ENCODE data around the gene MAGEA4.

Gene MAGEA4

GRCh38 chrX:151923648-151924047 is 11.0 kb downstream of the MAGEA4 start:
- no peak for DNase-seq
- Histone ChIP-seq H3K9me2 (replicated peaks; ENCODE audit: insufficient read depth, low read length) (no peaks in the 10 kb centered on the region), H3K27ac (ENCODE audit: low read length) (no peak overlapping the region), H3K36me3 (replicated peaks; ENCODE audit: insufficient read depth, low read length) (no peaks in the 10 kb centered on the region), H3K79me2 (ENCODE audit: low read length) (no peaks in the 10 kb centered on the region), H3K4me3 (ENCODE audit: low read length) (no peak overlapping the region), H3K9ac (ENCODE audit: low read length) (no peak overlapping the region), H3K9me3 (replicated peaks; ENCODE audit: insufficient read depth, low read length) (no peaks in the 10 kb centered on the region), H3K27me3 (replicated peaks; ENCODE audit: insufficient read depth, low read length) (no peaks in the 10 kb centered on the region), H3F3A (ENCODE audit: insufficient read depth, low read length) (no peaks in the 10 kb centered on the region), H2AFZ (ENCODE audit: low read length) (no peak overlapping the region), H3K4me1 (ENCODE audit: low read length) (no peaks in the 10 kb centered on the region), H4K20me1 (ENCODE audit: insufficient read depth, low read length) (no peaks in the 10 kb centered on the region), H3K4me2 (ENCODE audit: low read depth, low read length) (no peak overlapping the region)
- TF ChIP-seq EZH2 (optimal IDR thresholded peaks at IDR 0.05; ENCODE audit: low read depth, low read length) (no peak), EZH2phosphoT487 (IDR thresholded peaks at IDR 0.05; ENCODE audit: low read length) (no peak), CTCF (IDR thresholded peaks at IDR 0.05; ENCODE audit: low read length) (no peak)

GRCh38 chrX:151929126-151929525 is 16.4 kb downstream of the MAGEA4 start:
- H4K20me1 ChIP-seq (ENCODE audit: insufficient read depth, low read length) = no peaks in the 10 kb centered on the region
- no peaks in the 10 kb centered on the region for H3F3A ChIP-seq (ENCODE audit: insufficient read depth, low read length)
- no peaks in the 10 kb centered on the region for H3K9me2 ChIP-seq (replicated peaks; ENCODE audit: insufficient read depth, low read length)
- no peaks in the 10 kb centered on the region for H3K79me2 ChIP-seq (ENCODE audit: low read length)
- no peaks in the 10 kb centered on the region for H3K36me3 ChIP-seq (replicated peaks; ENCODE audit: insufficient read depth, low read length)
- H2AFZ ChIP-seq (ENCODE audit: low read length) = no peak overlapping the region
- no peaks in the 10 kb centered on the region for H3K4me1 ChIP-seq (ENCODE audit: low read length)
- H3K9ac ChIP-seq (ENCODE audit: low read length) = no peak overlapping the region
- no peak overlapping the region for H3K4me2 ChIP-seq (ENCODE audit: low read depth, low read length)
- TF ChIP-seq EZH2phosphoT487 (IDR thresholded peaks at IDR 0.05; ENCODE audit: low read length) (no peak), CTCF (IDR thresholded peaks at IDR 0.05; ENCODE audit: low read length) (no peak), EZH2 (optimal IDR thresholded peaks at IDR 0.05; ENCODE audit: low read depth, low read length) (no peak)
- H3K27me3 ChIP-seq (replicated peaks; ENCODE audit: insufficient read depth, low read length) = no peaks in the 10 kb centered on the region
- H3K9me3 ChIP-seq (replicated peaks; ENCODE audit: insufficient read depth, low read length) = no peaks in the 10 kb centered on the region
- no peak overlapping the region for H3K27ac ChIP-seq (ENCODE audit: low read length)
- DNase-seq = no peak
- no peak overlapping the region for H3K4me3 ChIP-seq (ENCODE audit: low read length)

GRCh38 chrX:151935358-151935757 is 22.7 kb downstream of the MAGEA4 start:
- no peaks in the 10 kb centered on the region for H3K9me2 ChIP-seq (replicated peaks; ENCODE audit: insufficient read depth, low read length)
- no peaks in the 10 kb centered on the region for H3K9me3 ChIP-seq (replicated peaks; ENCODE audit: insufficient read depth, low read length)
- H3K4me3 ChIP-seq (ENCODE audit: low read length) = no peak overlapping the region
- H3K4me2 ChIP-seq (ENCODE audit: low read depth, low read length) = no peak overlapping the region
- TF ChIP-seq EZH2phosphoT487 (IDR thresholded peaks at IDR 0.05; ENCODE audit: low read length) (no peak), EZH2 (optimal IDR thresholded peaks at IDR 0.05; ENCODE audit: low read depth, low read length) (no peak), CTCF (IDR thresholded peaks at IDR 0.05; ENCODE audit: low read length) (no peak)
- no peaks in the 10 kb centered on the region for H3K36me3 ChIP-seq (replicated peaks; ENCODE audit: insufficient read depth, low read length)
- H3F3A ChIP-seq (ENCODE audit: insufficient read depth, low read length) = no peaks in the 10 kb centered on the region
- no peak overlapping the region for H3K27ac ChIP-seq (ENCODE audit: low read length)
- no peaks in the 10 kb centered on the region for H3K27me3 ChIP-seq (replicated peaks; ENCODE audit: insufficient read depth, low read length)
- DNase-seq = no peak
- H3K4me1 ChIP-seq (ENCODE audit: low read length) = no peaks in the 10 kb centered on the region
- no peaks in the 10 kb centered on the region for H3K79me2 ChIP-seq (ENCODE audit: low read length)
- no peak overlapping the region for H2AFZ ChIP-seq (ENCODE audit: low read length)
- no peaks in the 10 kb centered on the region for H4K20me1 ChIP-seq (ENCODE audit: insufficient read depth, low read length)
- H3K9ac ChIP-seq (ENCODE audit: low read length) = no peak overlapping the region

All from MM.1S (cell line).